Measurements from ENCODE around the gene NOS1AP. TPM values are rescaled to one million over a fixed set of nuclear protein-coding genes. Genes with fewer than 3 reads are reported as not detected.

NOS1AP gene
- total RNA-seq, 1 experiment from 2014 or later = 2.4 TPM

GRCh38 chr1:162135271-162135775 is 65.8 kb downstream of the NOS1AP start:
- no peaks in the 10 kb centered on the region for H3K36me3 Mint-ChIP-seq (ENCODE audit: insufficient read depth, unreplicated experiment)
- H3K27ac Mint-ChIP-seq (ENCODE audit: low read depth, unreplicated experiment) = no peak overlapping the region
- CTCF ChIA-PET = no interaction called here
- POLR2A ChIA-PET = no interaction called here
- no peaks in the 10 kb centered on the region for H3K9me3 Mint-ChIP-seq (ENCODE audit: unreplicated experiment)
- H3K4me1 Mint-ChIP-seq (ENCODE audit: insufficient read depth, unreplicated experiment) = peaks cover 14% of the 10 kb centered on the region
- H3K27me3 Mint-ChIP-seq (ENCODE audit: insufficient read depth, unreplicated experiment) = no peaks in the 10 kb centered on the region
- no peak for TF ChIP-seq CTCF (IDR thresholded peaks at IDR 0.05; ENCODE audit: unreplicated experiment)
- BruUV-seq (replicated peaks) = no TSS peak
- no peak for DNase-seq (ENCODE audit: unreplicated experiment)
- no peak overlapping the region for H3K4me3 Mint-ChIP-seq (ENCODE audit: unreplicated experiment)
- intact Hi-C loops (cut with micrococcal nuclease) = no loop called here

- no peak overlapping the region for H3K27ac Mint-ChIP-seq (ENCODE audit: low read depth, unreplicated experiment)
- H3K4me3 Mint-ChIP-seq (ENCODE audit: unreplicated experiment) = no peak overlapping the region
- no peaks in the 10 kb centered on the region for H3K27me3 Mint-ChIP-seq (ENCODE audit: insufficient read depth, unreplicated experiment)
- TF ChIP-seq CTCF (IDR thresholded peaks at IDR 0.05; ENCODE audit: unreplicated experiment) = no peak
- no peaks in the 10 kb centered on the region for H3K36me3 Mint-ChIP-seq (ENCODE audit: insufficient read depth, unreplicated experiment)
- CTCF ChIA-PET = interaction anchor here (0.7 to 1.7 kb wide), 5 partner anchors 9 to 80 kb away, joined by 3 to 4 read pairs (median 4); no protein-coding TSS in a partner anchor
- POLR2A ChIA-PET = interaction anchor here (0.6 to 1.3 kb wide), 6 partner anchors 9 to 77 kb away, joined by 3 to 5 read pairs (median 3); no protein-coding TSS in a partner anchor
- H3K4me1 Mint-ChIP-seq (ENCODE audit: insufficient read depth, unreplicated experiment) = peaks cover 20% of the 10 kb centered on the region
- no TSS peak for BruUV-seq (replicated peaks)
- intact Hi-C loops (cut with micrococcal nuclease) = no loop called here
- peak; percentile 71 for DNase-seq (ENCODE audit: unreplicated experiment)
- H3K9me3 Mint-ChIP-seq (ENCODE audit: unreplicated experiment) = no peaks in the 10 kb centered on the region
Measured at GRCh38 chr1:162136760-162137159, 67.3 kb downstream of the NOS1AP start.

- Mint-ChIP-seq H3K4me3 (ENCODE audit: unreplicated experiment) (no peak overlapping the region), H3K27ac (ENCODE audit: low read depth, unreplicated experiment) (no peak overlapping the region), H3K27me3 (ENCODE audit: insufficient read depth, unreplicated experiment) (no peaks in the 10 kb centered on the region), H3K9me3 (ENCODE audit: unreplicated experiment) (no peaks in the 10 kb centered on the region), H3K4me1 (ENCODE audit: insufficient read depth, unreplicated experiment) (peaks cover 26% of the 10 kb centered on the region), H3K36me3 (ENCODE audit: insufficient read depth, unreplicated experiment) (no peaks in the 10 kb centered on the region)
- POLR2A ChIA-PET = interaction anchor here (0.8 to 1.3 kb wide), 4 partner anchors 9 to 64 kb away, joined by 3 to 5 read pairs (median 4); no protein-coding TSS in a partner anchor
- TF ChIP-seq CTCF (IDR thresholded peaks at IDR 0.05; ENCODE audit: unreplicated experiment) = no peak
- no TSS peak for BruUV-seq (replicated peaks)
- DNase-seq (ENCODE audit: unreplicated experiment) = no peak
- CTCF ChIA-PET = interaction anchor here (0.6 to 1.7 kb wide), 6 partner anchors 8 to 456 kb away, joined by 3 to 4 read pairs (median 4); no protein-coding TSS in a partner anchor
- intact Hi-C loops (cut with micrococcal nuclease) = no loop called here
Measured at GRCh38 chr1:162137179-162137960, 67.9 kb downstream of the NOS1AP start.

GRCh38 chr1:162138112-162138511 is 68.6 kb downstream of the NOS1AP start:
- Mint-ChIP-seq H3K4me3 (ENCODE audit: unreplicated experiment) (no peak overlapping the region), H3K9me3 (ENCODE audit: unreplicated experiment) (no peaks in the 10 kb centered on the region), H3K27ac (ENCODE audit: low read depth, unreplicated experiment) (no peak overlapping the region), H3K4me1 (ENCODE audit: insufficient read depth, unreplicated experiment) (peaks cover 28% of the 10 kb centered on the region), H3K36me3 (ENCODE audit: insufficient read depth, unreplicated experiment) (no peaks in the 10 kb centered on the region), H3K27me3 (ENCODE audit: insufficient read depth, unreplicated experiment) (no peaks in the 10 kb centered on the region)
- TF ChIP-seq CTCF (IDR thresholded peaks at IDR 0.05; ENCODE audit: unreplicated experiment) = no peak
- BruUV-seq (replicated peaks) = no TSS peak
- intact Hi-C loops (cut with micrococcal nuclease) = no loop called here
- ChIA-PET POLR2A (interaction anchor here (1.1 kb wide), 1 partner anchor 41 kb away, joined by 4 read pairs; no protein-coding TSS in a partner anchor), CTCF (interaction anchor here (0.7 kb wide), 1 partner anchor 106 kb away, joined by 3 read pairs; no protein-coding TSS in a partner anchor)
- no peak for DNase-seq (ENCODE audit: unreplicated experiment)
